OCI-LY1 (cell line): Measurements from ENCODE around the gene CDC27.

Source experiments
- EZH2 ChIP-seq: fragments of 200-600 bp; sonication (generic), shearing (Covaris generic); IDR thresholded peaks from 2 replicates; pipeline ENCODE4 v1.8.0; 2017; ENCODE audit warnings: borderline replicate concordance, mixed run types, mild to moderate bottlenecking, antibody characterized with exemption, low read length, moderate library complexity, mixed read lengths
- TF ChIP-seq, protein P1 (sequence below): fragments of 200-600 bp; sonication (generic), shearing (Covaris generic); IDR thresholded peaks from 2 replicates; pipeline ENCODE4 v1.5.1; 2017; ENCODE audit warnings: mild to moderate bottlenecking, antibody characterized with exemption, low read length, moderate library complexity, mixed read lengths

DNA sequence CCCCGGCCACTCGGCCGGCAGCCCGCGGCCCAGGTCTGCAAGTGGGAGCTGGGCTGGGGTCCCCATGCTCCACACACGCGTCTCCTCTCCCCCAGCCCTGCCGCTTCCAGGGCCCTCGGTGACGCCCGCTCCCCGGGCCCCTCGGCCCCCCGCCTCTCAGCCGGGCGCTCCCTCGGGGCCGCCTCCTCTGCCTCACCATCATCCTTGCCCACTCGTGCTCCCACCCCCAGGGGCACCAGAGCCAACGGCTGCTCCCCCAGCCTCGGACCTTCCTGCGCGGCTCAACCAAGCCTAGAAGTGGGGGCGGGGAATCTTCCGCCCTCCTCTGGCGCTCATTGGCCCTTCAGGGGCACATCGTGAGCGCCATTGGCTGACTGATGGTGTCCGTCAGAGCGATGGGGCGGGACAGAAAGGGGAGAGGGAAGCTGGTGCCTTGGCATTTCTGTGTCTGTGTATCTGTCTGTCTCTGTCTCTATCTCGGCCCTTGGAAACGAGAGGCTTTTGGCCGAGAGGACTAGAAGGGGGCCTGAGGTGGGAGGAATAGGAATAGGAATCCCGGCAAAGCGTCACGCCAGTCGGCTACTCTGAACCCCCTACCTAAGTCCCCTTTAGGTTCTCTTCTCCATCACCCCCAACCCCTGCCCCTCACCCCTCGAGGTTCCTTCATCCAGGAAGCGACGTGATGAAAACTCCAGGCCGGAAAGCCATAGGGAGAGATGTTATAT lies 88.9 kb downstream of the CDC27 start:
- TF ChIP-seq, protein P1, sequence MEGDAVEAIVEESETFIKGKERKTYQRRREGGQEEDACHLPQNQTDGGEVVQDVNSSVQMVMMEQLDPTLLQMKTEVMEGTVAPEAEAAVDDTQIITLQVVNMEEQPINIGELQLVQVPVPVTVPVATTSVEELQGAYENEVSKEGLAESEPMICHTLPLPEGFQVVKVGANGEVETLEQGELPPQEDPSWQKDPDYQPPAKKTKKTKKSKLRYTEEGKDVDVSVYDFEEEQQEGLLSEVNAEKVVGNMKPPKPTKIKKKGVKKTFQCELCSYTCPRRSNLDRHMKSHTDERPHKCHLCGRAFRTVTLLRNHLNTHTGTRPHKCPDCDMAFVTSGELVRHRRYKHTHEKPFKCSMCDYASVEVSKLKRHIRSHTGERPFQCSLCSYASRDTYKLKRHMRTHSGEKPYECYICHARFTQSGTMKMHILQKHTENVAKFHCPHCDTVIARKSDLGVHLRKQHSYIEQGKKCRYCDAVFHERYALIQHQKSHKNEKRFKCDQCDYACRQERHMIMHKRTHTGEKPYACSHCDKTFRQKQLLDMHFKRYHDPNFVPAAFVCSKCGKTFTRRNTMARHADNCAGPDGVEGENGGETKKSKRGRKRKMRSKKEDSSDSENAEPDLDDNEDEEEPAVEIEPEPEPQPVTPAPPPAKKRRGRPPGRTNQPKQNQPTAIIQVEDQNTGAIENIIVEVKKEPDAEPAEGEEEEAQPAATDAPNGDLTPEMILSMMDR, result no peak
- no peak for TF ChIP-seq EZH2
